ENCODE results near the gene NRTN.
"Not testable (repeated sequence)": the region's sequence is repeated elsewhere in the genome, so short reads cannot be mapped to it uniquely, and the experiment has no call there.

Gene NRTN

DNA sequence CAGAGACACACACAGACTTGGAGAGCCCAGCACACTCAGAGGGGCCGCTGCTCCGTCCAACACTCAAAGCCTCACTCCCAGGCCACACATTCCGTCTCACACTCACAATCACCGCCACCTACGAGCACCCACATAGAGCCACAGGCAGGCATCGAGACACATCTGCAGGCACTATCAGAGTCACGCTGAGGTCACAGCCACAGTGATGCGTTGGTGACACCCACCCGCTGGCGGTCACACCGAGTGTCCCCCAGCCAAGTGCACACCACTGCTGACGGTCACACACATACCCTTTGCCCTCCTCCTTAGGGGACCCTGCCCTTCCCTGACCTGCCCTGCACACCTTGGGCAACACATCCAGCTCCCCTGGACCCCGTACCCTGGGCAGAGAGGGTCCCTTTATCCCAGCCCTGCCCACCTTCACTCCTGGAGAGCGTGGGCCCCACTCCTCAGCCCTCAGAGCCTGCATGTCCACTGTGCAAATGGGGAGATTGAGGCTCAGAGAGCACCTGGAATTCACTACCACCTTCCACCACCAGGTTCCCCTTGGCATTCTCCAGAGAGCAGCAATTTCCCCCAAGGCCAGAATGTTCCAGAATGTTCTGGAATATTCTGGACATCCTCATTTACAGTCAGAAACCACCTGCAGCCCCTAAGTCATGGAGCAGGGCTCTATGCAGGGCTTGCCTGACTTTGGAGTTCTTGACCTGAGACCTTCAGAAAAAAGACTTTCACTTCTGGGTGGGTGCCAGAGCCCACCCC is 60.0 kb downstream of the NRTN start:
- no peak for DNase-seq (ENCODE audit: extremely low read depth in 1 of 2, low read depth in 1 of 2)

DNA sequence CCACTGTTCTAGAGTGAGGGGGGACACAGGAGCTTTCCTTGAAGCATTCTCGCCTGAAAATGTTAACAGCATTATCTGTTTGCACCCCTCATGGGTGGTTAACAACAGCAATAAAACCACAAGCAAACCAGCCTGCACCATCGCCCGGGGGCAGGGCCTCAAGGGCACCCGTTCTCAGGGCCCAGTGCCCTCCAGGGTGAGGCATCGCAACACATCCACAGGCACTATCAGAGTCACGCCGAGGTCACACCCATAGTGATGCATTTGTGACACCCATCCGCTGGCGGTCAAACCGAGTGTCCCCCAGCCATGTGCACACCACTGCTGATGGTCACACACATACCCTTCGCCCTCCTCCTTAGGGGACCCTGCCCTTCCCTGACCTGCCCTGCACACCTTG is 60.9 kb downstream of the NRTN start:
- DNase-seq (ENCODE audit: extremely low read depth in 1 of 2, low read depth in 1 of 2): no peak

DNA sequence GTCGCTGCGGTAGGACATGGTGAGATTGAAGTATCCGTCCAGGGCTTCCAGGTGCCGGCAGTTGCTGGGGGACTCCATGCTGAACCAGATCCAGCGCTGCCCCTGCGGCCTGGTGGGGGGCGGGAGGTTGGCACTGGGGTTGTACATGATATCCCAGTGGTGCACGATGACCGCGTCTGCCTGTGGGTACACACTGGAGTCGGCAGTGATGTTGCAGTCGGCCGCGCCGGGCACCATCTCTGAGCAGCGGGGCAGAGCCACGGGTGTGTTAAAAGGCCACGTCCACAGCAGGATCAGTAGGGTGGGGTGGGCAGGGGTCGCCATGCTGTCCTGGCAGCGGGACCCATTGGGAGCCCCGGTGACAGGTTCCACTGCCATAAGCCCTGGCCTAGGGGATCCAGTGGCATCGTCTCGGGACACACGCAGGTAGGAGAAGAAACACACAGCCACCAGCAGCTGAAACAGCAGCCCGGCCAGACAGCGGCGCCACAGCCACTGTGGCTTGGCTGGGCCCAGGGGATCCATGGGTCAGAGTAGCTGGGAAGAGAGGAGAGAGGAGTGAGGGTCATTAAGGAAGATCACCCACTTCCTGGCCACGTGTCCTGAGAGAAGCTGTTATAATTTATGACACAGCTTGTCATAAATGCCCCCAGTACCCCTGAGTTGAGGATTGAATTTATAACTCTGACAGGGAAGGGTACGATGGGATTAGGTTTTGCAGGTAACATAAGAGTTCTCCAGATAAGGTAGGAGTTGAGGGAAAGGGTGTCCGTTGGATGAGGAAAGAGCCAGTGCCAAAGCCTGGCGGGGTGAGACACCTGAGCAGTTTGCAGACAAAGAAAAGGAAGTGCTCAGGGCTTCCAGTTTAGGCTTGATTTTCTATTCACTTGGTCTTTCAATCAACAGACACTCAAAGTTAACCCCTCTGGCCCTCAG is 62.6 kb downstream of the NRTN start:
- no peak for DNase-seq (ENCODE audit: extremely low read depth in 1 of 2, low read depth in 1 of 2)

DNA sequence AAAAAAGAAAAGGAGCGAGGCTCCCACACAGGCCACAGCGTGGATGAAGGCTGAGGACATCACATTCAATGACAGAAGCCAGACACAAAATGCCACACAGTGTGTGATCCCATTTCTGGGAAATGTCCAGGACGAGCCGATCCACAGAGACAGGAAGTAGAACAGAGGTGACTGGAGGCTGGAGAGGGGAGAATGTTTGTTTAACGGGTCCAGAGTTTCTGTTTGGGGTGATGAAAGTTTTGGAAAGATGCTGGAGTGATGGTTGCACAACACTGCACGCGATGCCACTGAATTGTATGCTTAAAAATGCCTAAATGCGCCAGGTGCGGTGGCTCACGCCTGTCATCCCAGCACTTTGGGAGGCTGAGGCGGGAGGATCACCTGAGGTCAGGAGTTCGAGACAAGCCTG is 66.1 kb downstream of the NRTN start:
- DNase-seq (ENCODE audit: extremely low read depth in 1 of 2, low read depth in 1 of 2): no peak

DNA sequence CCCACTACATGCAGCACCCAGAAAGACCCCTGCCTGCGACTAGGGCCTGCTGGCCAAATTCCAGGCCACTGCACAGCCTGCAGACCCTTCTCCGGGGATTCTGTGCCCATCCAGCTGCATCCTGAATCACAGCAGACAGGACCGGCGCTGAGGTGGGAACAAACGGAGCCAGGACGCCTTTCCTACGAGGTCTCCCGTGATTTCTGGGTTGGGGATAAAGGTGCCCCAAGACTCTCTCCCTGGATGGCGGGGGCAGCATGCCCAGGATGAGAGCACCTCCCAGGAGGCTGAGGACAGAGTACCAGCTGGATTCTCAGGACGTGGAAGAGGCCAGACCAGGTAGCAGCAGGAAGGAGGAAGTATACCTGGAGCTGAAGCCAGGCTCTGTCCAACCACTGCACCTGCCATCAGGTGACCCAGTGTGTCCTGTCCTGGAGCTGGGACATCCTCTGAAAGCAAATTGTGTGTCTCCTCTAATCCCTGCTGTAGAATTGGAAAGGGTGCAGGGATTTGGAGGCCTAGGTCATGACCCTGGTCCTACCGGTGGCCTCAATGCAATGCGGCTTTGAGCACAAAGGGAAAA is 68.8 kb downstream of the NRTN start:
- no peak for DNase-seq (ENCODE audit: extremely low read depth in 1 of 2, low read depth in 1 of 2)

DNA sequence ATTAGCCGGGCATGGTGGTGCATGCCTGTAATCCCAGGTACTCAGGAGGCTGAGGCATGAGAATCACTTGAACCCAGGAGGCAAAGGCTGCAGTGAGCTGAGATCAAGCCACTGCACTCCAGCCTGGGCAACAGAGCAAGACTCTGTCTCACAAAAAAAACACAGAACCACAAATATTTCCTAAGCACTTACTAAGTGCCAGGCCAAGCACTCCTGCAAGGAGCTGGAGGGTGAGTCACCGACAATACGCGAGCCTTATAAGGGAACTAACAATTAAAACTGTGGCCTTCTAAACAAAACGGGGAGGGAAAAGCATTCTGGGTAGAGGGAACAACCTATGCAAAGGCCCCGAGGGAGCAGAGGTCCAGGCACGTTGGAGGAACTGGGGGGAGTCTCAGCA is 69.6 kb downstream of the NRTN start:
- DNase-seq (ENCODE audit: extremely low read depth in 1 of 2, low read depth in 1 of 2): not testable (repeated sequence)

DNA sequence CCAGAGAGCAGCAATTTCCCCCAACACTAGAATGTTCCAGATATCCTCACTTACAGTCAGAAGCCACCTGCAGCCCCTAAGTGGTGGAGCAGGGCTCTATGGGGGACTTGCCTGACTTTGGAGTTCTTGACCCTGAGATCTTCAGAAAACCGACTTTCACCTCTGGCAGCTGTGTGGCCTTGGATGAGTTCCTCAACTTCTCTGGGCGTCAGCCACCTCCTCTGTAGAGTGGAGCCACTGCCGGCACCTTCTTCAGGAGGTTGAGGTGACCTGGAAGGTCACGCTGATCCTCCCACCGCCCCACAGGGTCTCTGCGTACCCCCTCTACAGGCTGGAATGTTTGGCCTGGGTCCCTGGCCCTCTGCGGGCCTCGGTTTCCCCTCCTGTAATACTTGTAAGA is 72.6 kb downstream of the NRTN start:
- DNase-seq (ENCODE audit: extremely low read depth in 1 of 2, low read depth in 1 of 2): no peak

DNA sequence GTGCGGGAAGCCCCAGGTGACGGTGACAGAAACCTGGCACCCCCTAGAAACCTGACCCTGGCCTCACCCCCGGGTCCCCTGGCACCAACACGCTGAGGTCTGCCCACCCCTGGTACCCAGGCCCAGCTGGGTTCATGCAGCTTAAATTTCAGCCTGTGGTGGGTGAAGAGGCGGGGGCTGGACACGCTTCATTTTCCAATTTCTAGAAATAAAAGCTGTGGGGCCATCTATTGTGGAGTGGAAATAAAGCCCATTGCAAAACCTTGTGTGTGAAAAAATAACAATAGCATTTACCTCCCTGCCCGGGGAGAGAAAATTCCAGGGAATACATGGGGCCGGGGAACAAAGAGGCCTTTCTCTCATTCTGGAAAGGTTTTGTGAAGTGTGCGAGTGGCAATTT is 73.0 kb downstream of the NRTN start:
- DNase-seq (ENCODE audit: extremely low read depth in 1 of 2, low read depth in 1 of 2): no peak
